ENCODE results near the gene NUCB1. TPM values are rescaled to one million over a fixed set of nuclear protein-coding genes. Genes with fewer than 3 reads are reported as not detected.
"Not testable (repeated sequence)": the region's sequence is repeated elsewhere in the genome, so short reads cannot be mapped to it uniquely, and the experiment has no call there.

The NUCB1 gene
- total RNA-seq, 1 donor from 2014 or later = 107 TPM

GRCh38 chr19:48873476-48874302, 26.4 kb upstream of the NUCB1 start:
- H3K9me3 ChIP-seq (ENCODE audit: control insufficient read depth in 3 of 3, low read length in 3 of 3) = no peaks in the 10 kb centered on the region
- H3K9ac ChIP-seq (ENCODE audit: low read depth in 1 of 3, low read length in 3 of 3) = peak overlapping the region; percentile 100
- H3K27me3 ChIP-seq (ENCODE audit: control insufficient read depth in 3 of 3, insufficient read depth in 3 of 3, low read length in 3 of 3) = no peaks in the 10 kb centered on the region
- H3K4me3 ChIP-seq (ENCODE audit: low read length in 3 of 3) = peak overlapping the region; percentile 94 to 100 (median 97)
- H3K36me3 ChIP-seq (ENCODE audit: control insufficient read depth in 3 of 3, insufficient read depth in 3 of 3, low read length in 3 of 3) = peaks cover 26 to 41% (median 37%) of the 10 kb centered on the region in 3 donors
- peaks cover 39 to 48% (median 45%) of the 10 kb centered on the region in 3 donors for H3K4me1 ChIP-seq (ENCODE audit: control insufficient read depth in 3 of 3, insufficient read depth in 3 of 3, low read length in 3 of 3)
- H3K27ac ChIP-seq (ENCODE audit: low read depth, low read length) = peak overlapping the region; percentile 100

DNA sequence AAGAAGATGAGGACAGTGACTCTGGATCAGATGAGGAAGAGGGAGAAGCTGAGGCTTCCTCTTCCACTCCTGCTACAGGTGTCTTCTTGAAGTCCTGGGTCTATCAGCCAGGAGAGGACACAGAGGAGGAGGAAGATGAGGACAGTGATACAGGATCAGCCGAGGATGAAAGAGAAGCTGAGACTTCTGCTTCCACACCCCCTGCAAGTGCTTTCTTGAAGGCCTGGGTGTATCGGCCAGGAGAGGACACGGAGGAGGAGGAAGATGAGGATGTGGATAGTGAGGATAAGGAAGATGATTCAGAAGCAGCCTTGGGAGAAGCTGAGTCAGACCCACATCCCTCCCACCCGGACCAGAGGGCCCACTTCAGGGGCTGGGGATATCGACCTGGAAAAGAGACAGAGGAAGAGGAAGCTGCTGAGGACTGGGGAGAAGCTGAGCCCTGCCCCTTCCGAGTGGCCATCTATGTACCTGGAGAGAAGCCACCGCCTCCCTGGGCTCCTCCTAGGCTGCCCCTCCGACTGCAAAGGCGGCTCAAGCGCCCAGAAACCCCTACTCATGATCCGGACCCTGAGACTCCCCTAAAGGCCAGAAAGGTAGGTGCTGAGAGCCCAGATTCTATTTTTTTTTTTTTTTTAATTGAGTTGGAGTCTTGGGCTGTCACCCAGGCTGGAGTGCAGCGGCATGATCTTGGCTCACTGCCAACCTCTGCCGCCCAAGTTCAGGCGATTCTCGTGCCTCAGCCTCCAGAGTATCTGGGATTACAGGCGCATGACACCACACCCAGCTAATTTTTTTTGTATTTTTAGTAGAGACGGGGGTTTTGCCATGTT, 25.6 kb upstream of the NUCB1 start:
- Histone ChIP-seq H3K9me3 (ENCODE audit: control insufficient read depth in 3 of 3, low read length in 3 of 3) (no peaks in the 10 kb centered on the region), H3K4me1 (ENCODE audit: control insufficient read depth in 3 of 3, insufficient read depth in 3 of 3, low read length in 3 of 3) (peaks cover 36 to 43% (median 42%) of the 10 kb centered on the region in 3 donors), H3K27me3 (ENCODE audit: control insufficient read depth in 3 of 3, insufficient read depth in 3 of 3, low read length in 3 of 3) (no peaks in the 10 kb centered on the region), H3K4me3 (ENCODE audit: low read length in 3 of 3) (peak overlapping the region; percentile 94 to 100 (median 97)), H3K27ac (ENCODE audit: low read depth, low read length) (peak overlapping the region; percentile 100), H3K9ac (ENCODE audit: low read depth in 1 of 3, low read length in 3 of 3) (peak overlapping the region; percentile 100), H3K36me3 (ENCODE audit: control insufficient read depth in 3 of 3, insufficient read depth in 3 of 3, low read length in 3 of 3) (peaks cover 26 to 41% (median 37%) of the 10 kb centered on the region in 3 donors)

GRCh38 chr19:48876043-48876981, 23.8 kb upstream of the NUCB1 start:
- peaks cover 36 to 43% (median 42%) of the 10 kb centered on the region in 3 donors for H3K4me1 ChIP-seq (ENCODE audit: control insufficient read depth in 3 of 3, insufficient read depth in 3 of 3, low read length in 3 of 3)
- peaks cover 26 to 41% (median 39%) of the 10 kb centered on the region in 3 donors for H3K36me3 ChIP-seq (ENCODE audit: control insufficient read depth in 3 of 3, insufficient read depth in 3 of 3, low read length in 3 of 3)
- H3K4me3 ChIP-seq (ENCODE audit: low read length in 3 of 3) = peak overlapping the region; percentile 94 to 100 (median 97)
- H3K27ac ChIP-seq (ENCODE audit: low read depth, low read length) = peak overlapping the region; percentile 100
- H3K9me3 ChIP-seq (ENCODE audit: control insufficient read depth in 3 of 3, low read length in 3 of 3); H3K27me3 ChIP-seq (ENCODE audit: control insufficient read depth in 3 of 3, insufficient read depth in 3 of 3, low read length in 3 of 3): not testable (repeated sequence)
- H3K9ac ChIP-seq (ENCODE audit: low read depth in 1 of 3, low read length in 3 of 3) = peak overlapping the region; percentile 100

DNA sequence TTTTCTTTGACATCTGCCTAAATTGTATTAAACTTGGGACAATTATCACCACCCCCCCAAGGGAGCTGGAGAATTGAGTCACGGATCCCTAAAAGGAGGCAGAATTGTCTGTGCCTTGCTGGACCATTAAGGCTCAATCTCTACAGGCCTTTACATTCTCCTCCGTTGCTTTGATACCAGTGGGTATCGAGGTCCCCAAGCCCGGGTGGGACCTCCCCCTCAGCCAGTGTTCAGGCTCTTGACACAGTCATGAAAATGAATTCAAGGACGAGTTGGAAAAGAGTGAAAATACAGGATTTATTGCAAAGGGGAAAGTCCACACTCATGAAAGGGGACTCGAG, 22.3 kb upstream of the NUCB1 start:
- Histone ChIP-seq H3K36me3 (ENCODE audit: control insufficient read depth in 3 of 3, insufficient read depth in 3 of 3, low read length in 3 of 3) (peaks cover 26 to 37% (median 35%) of the 10 kb centered on the region in 3 donors), H3K27ac (ENCODE audit: low read depth, low read length) (peak overlapping the region; percentile 51), H3K27me3 (ENCODE audit: control insufficient read depth in 3 of 3, insufficient read depth in 3 of 3, low read length in 3 of 3) (no peaks in the 10 kb centered on the region), H3K4me1 (ENCODE audit: control insufficient read depth in 3 of 3, insufficient read depth in 3 of 3, low read length in 3 of 3) (peaks cover 36 to 40% (median 39%) of the 10 kb centered on the region in 3 donors), H3K9me3 (ENCODE audit: control insufficient read depth in 3 of 3, low read length in 3 of 3) (no peaks in the 10 kb centered on the region), H3K9ac (ENCODE audit: low read depth in 1 of 3, low read length in 3 of 3) (no peak overlapping the region), H3K4me3 (ENCODE audit: low read length in 3 of 3) (no peak overlapping the region)

GRCh38 chr19:48878196-48879024, 21.7 kb upstream of the NUCB1 start:
- peaks cover 23 to 33% (median 33%) of the 10 kb centered on the region in 3 donors for H3K36me3 ChIP-seq (ENCODE audit: control insufficient read depth in 3 of 3, insufficient read depth in 3 of 3, low read length in 3 of 3)
- H3K9ac ChIP-seq (ENCODE audit: low read depth in 1 of 3, low read length in 3 of 3) = peak overlapping the region in 1 of 3 donors; percentile 16
- peak overlapping the region; percentile 51 for H3K27ac ChIP-seq (ENCODE audit: low read depth, low read length)
- peaks cover 33 to 37% (median 35%) of the 10 kb centered on the region in 3 donors for H3K4me1 ChIP-seq (ENCODE audit: control insufficient read depth in 3 of 3, insufficient read depth in 3 of 3, low read length in 3 of 3)
- no peak overlapping the region for H3K4me3 ChIP-seq (ENCODE audit: low read length in 3 of 3)
- H3K27me3 ChIP-seq (ENCODE audit: control insufficient read depth in 3 of 3, insufficient read depth in 3 of 3, low read length in 3 of 3) = no peaks in the 10 kb centered on the region
- H3K9me3 ChIP-seq (ENCODE audit: control insufficient read depth in 3 of 3, low read length in 3 of 3) = no peaks in the 10 kb centered on the region

- H3K27ac ChIP-seq (ENCODE audit: low read depth, low read length) = peak overlapping the region; percentile 51
- peaks cover 25 to 30% (median 28%) of the 10 kb centered on the region in 3 donors for H3K4me1 ChIP-seq (ENCODE audit: control insufficient read depth in 3 of 3, insufficient read depth in 3 of 3, low read length in 3 of 3)
- no peaks in the 10 kb centered on the region for H3K27me3 ChIP-seq (ENCODE audit: control insufficient read depth in 3 of 3, insufficient read depth in 3 of 3, low read length in 3 of 3)
- peaks cover 16 to 26% (median 25%) of the 10 kb centered on the region in 3 donors for H3K36me3 ChIP-seq (ENCODE audit: control insufficient read depth in 3 of 3, insufficient read depth in 3 of 3, low read length in 3 of 3)
- no peaks in the 10 kb centered on the region for H3K9me3 ChIP-seq (ENCODE audit: control insufficient read depth in 3 of 3, low read length in 3 of 3)
- no peak overlapping the region for H3K4me3 ChIP-seq (ENCODE audit: low read length in 3 of 3)
- no peak overlapping the region for H3K9ac ChIP-seq (ENCODE audit: low read depth in 1 of 3, low read length in 3 of 3)
Observed at GRCh38 chr19:48879025-48879637, 21.0 kb upstream of the NUCB1 start.

GRCh38 chr19:48879696-48880095, 20.4 kb upstream of the NUCB1 start:
- not testable (repeated sequence) for H3K4me3 ChIP-seq (ENCODE audit: low read length in 3 of 3); H3K9ac ChIP-seq (ENCODE audit: low read depth in 1 of 3, low read length in 3 of 3); H3K27ac ChIP-seq (ENCODE audit: low read depth, low read length); H3K27me3 ChIP-seq (ENCODE audit: control insufficient read depth in 3 of 3, insufficient read depth in 3 of 3, low read length in 3 of 3); H3K9me3 ChIP-seq (ENCODE audit: control insufficient read depth in 3 of 3, low read length in 3 of 3)
- peaks cover 10 to 20% (median 20%) of the 10 kb centered on the region in 3 donors for H3K36me3 ChIP-seq (ENCODE audit: control insufficient read depth in 3 of 3, insufficient read depth in 3 of 3, low read length in 3 of 3)
- peaks cover 20 to 25% (median 23%) of the 10 kb centered on the region in 3 donors for H3K4me1 ChIP-seq (ENCODE audit: control insufficient read depth in 3 of 3, insufficient read depth in 3 of 3, low read length in 3 of 3)

DNA sequence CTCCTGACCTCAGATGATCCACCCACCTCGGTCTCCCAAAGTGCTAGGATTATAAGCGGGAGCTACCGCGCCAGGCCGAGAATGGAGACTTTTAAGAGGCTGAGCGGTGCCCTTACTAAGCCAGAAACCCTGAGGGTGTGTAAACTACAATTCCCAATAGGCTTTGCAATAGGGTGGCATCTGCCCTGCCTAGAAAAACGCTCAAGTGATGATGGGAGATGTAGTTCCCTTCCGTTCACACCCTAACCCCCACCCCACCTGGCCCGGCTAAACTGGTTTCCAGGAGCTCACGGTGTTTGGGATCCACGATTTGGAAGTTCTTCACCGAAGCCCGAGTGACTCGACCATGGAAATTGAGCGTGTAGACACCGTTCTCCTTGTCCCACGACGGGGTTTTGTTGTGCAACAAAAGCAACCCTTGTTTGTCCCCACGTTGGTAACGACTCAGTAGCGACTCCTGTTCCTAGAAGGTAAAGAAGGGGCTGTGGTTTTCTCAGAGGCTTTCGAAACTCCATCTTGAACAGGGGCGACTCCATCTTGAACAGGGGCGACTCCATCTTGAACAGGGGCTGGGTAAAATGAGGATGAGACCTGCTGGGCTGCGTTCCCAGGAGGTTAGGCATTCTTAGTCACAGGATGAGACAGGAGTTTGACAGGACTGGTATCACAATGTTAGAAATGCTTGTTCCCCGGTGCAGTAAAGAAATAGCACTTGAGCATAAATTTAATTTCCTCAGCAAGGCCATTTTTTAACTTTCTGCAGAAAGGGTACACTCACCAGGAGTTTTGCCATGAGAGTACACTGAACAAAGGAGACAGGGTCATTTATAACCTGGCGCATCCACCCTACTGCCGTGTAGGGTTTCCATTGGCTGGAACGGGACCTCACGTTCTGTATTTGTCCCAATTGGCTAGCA, 18.1 kb upstream of the NUCB1 start:
- Histone ChIP-seq H3K36me3 (ENCODE audit: control insufficient read depth in 3 of 3, insufficient read depth in 3 of 3, low read length in 3 of 3) (peaks cover 2 to 7% (median 6%) of the 10 kb centered on the region in 3 donors), H3K4me3 (ENCODE audit: low read length in 3 of 3) (no peak overlapping the region), H3K4me1 (ENCODE audit: control insufficient read depth in 3 of 3, insufficient read depth in 3 of 3, low read length in 3 of 3) (peaks cover 3 to 12% (median 8%) of the 10 kb centered on the region in 3 donors), H3K27me3 (ENCODE audit: control insufficient read depth in 3 of 3, insufficient read depth in 3 of 3, low read length in 3 of 3) (no peaks in the 10 kb centered on the region), H3K9ac (ENCODE audit: low read depth in 1 of 3, low read length in 3 of 3) (no peak overlapping the region), H3K27ac (ENCODE audit: low read depth, low read length) (no peak overlapping the region), H3K9me3 (ENCODE audit: control insufficient read depth in 3 of 3, low read length in 3 of 3) (no peaks in the 10 kb centered on the region)

Data from skeletal muscle tissue (tissue), 4 donors.